Heart right ventricle (tissue), 16 donors: ENCODE data around the gene RAB36. TPM values are rescaled to one million over a fixed set of nuclear protein-coding genes. Genes with fewer than 3 reads are reported as not detected.

Experiments used
- ATAC-seq, 8 donors: fragments of 200-7000 bp; cut with Tn5 transposase; one replicate each; pipeline ENCODE4 v1.9.1; 2020; ENCODE audit warnings: mild to moderate bottlenecking in 8 of 8, moderate library complexity in 8 of 8, moderate number of reproducible peaks in 1 of 8
- DNase-seq, 2 donors: peaks; one replicate each; pipeline ENCODE4 v3.0.0-alpha.2; 2020
- H3K27ac ChIP-seq, 10 donors: fragments of 200-600 bp; sonication (generic) in 2 of 10; one replicate each; pipeline versions ENCODE4 v1.5.0 to v1.8.0; 2020 to 2022; ENCODE audit warnings: mild to moderate bottlenecking in 3 of 10
- H3K27me3 ChIP-seq, 7 donors: fragments of 200-600 bp; one replicate each; pipeline ENCODE4 v1.8.0; 2021 to 2022; ENCODE audit warnings: mild to moderate bottlenecking in 2 of 7
- H3K36me3 ChIP-seq, 9 donors: fragments of 200-600 bp; sonication (generic) in 1 of 9; one replicate each; pipeline versions ENCODE4 v1.5.0 to v1.8.0; 2020 to 2022; ENCODE audit warnings: mild to moderate bottlenecking in 2 of 9
- H3K4me1 ChIP-seq, 9 donors: fragments of 200-600 bp; sonication (generic) in 1 of 9; one replicate each; pipeline versions ENCODE4 v1.5.0 to v1.8.0; 2020 to 2022; ENCODE audit warnings: mild to moderate bottlenecking in 4 of 9
- H3K4me3 ChIP-seq, 10 donors: fragments of 200-600 bp; sonication (generic) in 2 of 10; one replicate each; pipeline versions ENCODE4 v1.5.0 to v1.8.0; 2020 to 2022; ENCODE audit warnings: mild to moderate bottlenecking in 7 of 10, moderate library complexity in 2 of 10
- H3K9me3 ChIP-seq, 11 donors: fragments of 200-600 bp in 10 of 11; sonication (generic) in 2 of 11; one replicate each; pipeline versions ENCODE4 v1.5.0 to v1.8.0; 2013 to 2022; ENCODE audit warnings: mild to moderate bottlenecking in 2 of 11, control low read depth in 1 of 11, moderate library complexity in 1 of 11
- WGBS, 2 donors: extraction: QIAGEN DNeasy Blood & Tissue Kit; methylation state at CpG; one replicate each; pipeline ENCODE4 v1.1.7; 2013; ENCODE audit warnings: inconsistent platforms in 1 of 2; 5-methylcytosine and 5-hydroxymethylcytosine counted together
- intact Hi-C, 10 donors: fragments of 100-400 bp; cut with DNase I; formaldehyde crosslinking; loops; one replicate each; pipeline versions ENCODE4 v1.11.1 to v1.14.2; 2022
- polyA plus RNA-seq, 2 donors: library from polyadenylated mRNA; stranded (reverse); fragments of 200-250 nt; gene quantifications; one replicate each; pipeline ENCODE4 v1.2.3, GENCODE V29; 2013
- total RNA-seq, 10 donors: library from RNA; stranded (reverse); fragmentation: NEBNext Ultra II Directional in 3 of 10; extraction: Animal tissue kit (Norgen Biotek cat#: 25700) in 3 of 10; gene quantifications; one replicate each; pipeline versions ENCODE4 v1.2.1 to v1.2.4, GENCODE V29; 2021 to 2023
- TF ChIP-seq, protein P1 (sequence below), 9 donors: fragments of 200-600 bp; sonication (generic) in 2 of 9; IDR thresholded peaks; one replicate each; pipeline versions ENCODE4 v1.5.0 to v1.8.0; 2021 to 2022; ENCODE audit warnings: antibody characterized with exemption in 9 of 9, mild to moderate bottlenecking in 5 of 9, moderate library complexity in 1 of 9
- donor health status: Arrhythmogenic right ventricular cardiomyopathy.
- donor health status: ischemic (EF 13 %, LVEDD 7.1; RV severe dilation, severe dysfunction).
- donor health status: healthy with polysubstance abuse.
- donor health status: DM: no; HTN: yes; CAD: no.
- donor health status: DM: no; HTN: no; CAD: no.
- donor health status: ischemic (EF 25% LVEDD 6.9; RV normal size, moderate dysfunction).
- donor health status: ischemic (EF 25% LVEDD 5.7; RV mildly dilated, moderate dysfunction).
- donor health status: healthy.
- donor health status: DM: yes; HTN: yes; CAD: no.
- donor health status: Ischemic cardiomyopathy.
- donor health status: ischemic (EF 35%, LVEDD 5.7; RV mildly dilated, moderate dysfunction).
- donor health status: nonischemic (EF 11% LVEDD 7.7; RV severe dilation, severe dysfunction).
- donor health status: DM: yes; HTN: yes; CAD: no.
- donor health status: PGD.
- donor health status: ischemic (EF 29% LVEDD 5.4; RV normal size, mild dysfunction).
- donor health status: nonischemic (EF 23%, LVEDD 6.1; RV moderate dilation, normal function).

RAB36 gene
- total and polyA plus RNA-seq, 12 donors, result 0.15 to 1.00 (median 0.43) TPM

DNA sequence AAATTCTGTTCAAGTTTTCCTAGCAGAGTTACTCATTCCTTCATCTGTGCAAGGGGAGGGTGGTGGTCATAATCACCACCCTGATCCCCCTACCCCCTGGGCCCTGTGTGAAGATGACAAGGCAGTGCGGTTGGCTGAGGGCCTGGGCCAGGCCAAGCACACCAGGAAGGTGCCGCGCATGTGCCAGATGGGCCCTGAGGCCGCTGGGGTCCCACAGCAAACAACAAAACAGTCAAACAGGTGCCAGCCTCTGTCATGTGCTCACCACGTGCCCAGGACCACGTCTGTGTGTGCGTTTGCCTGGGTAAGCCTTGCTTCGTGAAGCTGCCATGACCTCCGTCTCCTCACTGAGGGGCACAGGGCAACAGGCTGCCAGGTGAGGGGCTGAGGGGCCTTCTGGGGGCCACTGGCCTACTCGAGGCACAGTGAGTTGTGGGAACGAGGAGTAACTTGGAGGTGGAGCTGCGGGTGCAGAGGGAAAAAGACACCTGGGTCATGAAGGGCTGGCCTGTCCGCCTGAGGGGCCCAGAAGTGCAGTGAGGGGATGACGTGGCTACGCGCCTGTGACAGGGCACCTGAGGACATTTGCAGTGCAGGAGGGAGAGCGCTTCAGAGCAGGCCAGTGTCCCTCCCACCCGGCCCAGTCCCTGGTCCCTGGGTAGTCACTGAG is 29.3 kb upstream of the RAB36 start:
- Histone ChIP-seq H3K4me1 (peaks cover 0 to 41% (median 18%) of the 10 kb centered on the region in 9 donors), H3K4me3 (no peak overlapping the region), H3K36me3 (no peaks in the 10 kb centered on the region), H3K27ac (no peak overlapping the region), H3K27me3 (peaks cover 0 to 5% (median 0%) of the 10 kb centered on the region in 7 donors), H3K9me3 (no peaks in the 10 kb centered on the region)
- TF ChIP-seq, protein P1, sequence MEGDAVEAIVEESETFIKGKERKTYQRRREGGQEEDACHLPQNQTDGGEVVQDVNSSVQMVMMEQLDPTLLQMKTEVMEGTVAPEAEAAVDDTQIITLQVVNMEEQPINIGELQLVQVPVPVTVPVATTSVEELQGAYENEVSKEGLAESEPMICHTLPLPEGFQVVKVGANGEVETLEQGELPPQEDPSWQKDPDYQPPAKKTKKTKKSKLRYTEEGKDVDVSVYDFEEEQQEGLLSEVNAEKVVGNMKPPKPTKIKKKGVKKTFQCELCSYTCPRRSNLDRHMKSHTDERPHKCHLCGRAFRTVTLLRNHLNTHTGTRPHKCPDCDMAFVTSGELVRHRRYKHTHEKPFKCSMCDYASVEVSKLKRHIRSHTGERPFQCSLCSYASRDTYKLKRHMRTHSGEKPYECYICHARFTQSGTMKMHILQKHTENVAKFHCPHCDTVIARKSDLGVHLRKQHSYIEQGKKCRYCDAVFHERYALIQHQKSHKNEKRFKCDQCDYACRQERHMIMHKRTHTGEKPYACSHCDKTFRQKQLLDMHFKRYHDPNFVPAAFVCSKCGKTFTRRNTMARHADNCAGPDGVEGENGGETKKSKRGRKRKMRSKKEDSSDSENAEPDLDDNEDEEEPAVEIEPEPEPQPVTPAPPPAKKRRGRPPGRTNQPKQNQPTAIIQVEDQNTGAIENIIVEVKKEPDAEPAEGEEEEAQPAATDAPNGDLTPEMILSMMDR (IDR thresholded peaks at IDR 0.05), result no peak
- whole genome bisulfite sequencing, 2 donors, result 95 to 96% methylated on average over 18 of the region's 18 CpGs
- DNase-seq, result no peak
- no peak for ATAC-seq
- intact Hi-C loops, result loop anchor here in 1 of 10 donors (10.0 kb wide), 1 partner anchor 81 kb away; no protein-coding TSS in a partner anchor

DNA sequence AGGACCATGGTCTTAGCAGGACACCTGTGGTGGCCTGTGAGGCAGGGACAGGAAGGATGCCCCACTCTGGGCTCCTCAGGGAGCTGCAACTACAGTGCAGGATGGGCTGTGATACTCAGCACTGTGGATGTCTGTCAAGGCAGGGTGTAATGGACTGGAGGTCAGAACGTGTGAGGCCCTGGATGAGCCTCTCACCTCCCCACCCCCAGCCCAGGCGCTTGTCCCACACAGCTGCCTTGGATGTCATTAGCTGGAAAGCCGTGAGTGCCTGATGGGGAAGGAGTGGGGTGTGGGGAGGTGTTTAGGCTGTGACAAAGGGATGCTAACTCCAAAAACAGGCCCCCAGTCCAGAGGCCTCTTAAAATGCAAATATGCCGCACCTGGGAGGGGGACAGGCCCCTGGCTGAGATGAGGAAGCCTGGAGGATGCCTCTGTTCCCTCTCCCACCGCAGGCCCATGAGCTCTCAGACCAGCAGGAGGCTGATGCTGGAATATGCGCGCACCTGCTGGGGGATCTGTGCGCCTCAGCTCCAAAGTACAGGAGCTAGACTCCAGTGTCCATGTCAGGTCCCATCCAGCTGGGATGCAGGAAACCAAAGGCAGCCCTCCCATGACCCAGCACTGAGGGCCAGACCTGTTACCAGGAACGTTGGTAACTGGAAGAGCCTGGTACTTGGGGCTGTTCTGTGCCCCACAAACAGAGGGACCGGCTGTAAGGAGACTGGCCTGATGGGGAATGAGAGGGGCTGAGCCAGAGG is 28.6 kb upstream of the RAB36 start:
- Histone ChIP-seq H3K36me3 (no peaks in the 10 kb centered on the region), H3K4me3 (no peak overlapping the region), H3K4me1 (peaks cover 0 to 41% (median 18%) of the 10 kb centered on the region in 9 donors), H3K27ac (no peak overlapping the region), H3K9me3 (no peaks in the 10 kb centered on the region), H3K27me3 (peaks cover 0 to 5% (median 0%) of the 10 kb centered on the region in 7 donors)
- TF ChIP-seq, protein P1 (IDR thresholded peaks at IDR 0.05), result no peak
- WGBS, 2 donors, result 89 to 91% methylated on average over 10 of the region's 10 CpGs
- intact Hi-C loops, result loop anchor here in 1 of 10 donors (10.0 kb wide), 1 partner anchor 82 kb away; no protein-coding TSS in a partner anchor
- no peak for ATAC-seq
- DNase-seq, result no peak

GRCh38 chr22:23117275-23117674 is 28.0 kb upstream of the RAB36 start:
- intact Hi-C loops, result loop anchor here in 1 of 10 donors (10.0 kb wide), 1 partner anchor 82 kb away; no protein-coding TSS in a partner anchor
- no peaks in the 10 kb centered on the region for H3K36me3 ChIP-seq
- WGBS, 2 donors, result 94 to 95% methylated on average over 10 of the region's 10 CpGs
- H3K27me3 ChIP-seq, result peaks cover 0 to 5% (median 0%) of the 10 kb centered on the region in 7 donors
- H3K4me3 ChIP-seq, result no peak overlapping the region
- ATAC-seq, result no peak
- DNase-seq, result no peak
- TF ChIP-seq, protein P1 (IDR thresholded peaks at IDR 0.05), result no peak
- H3K27ac ChIP-seq, result no peak overlapping the region
- peaks cover 0 to 41% (median 18%) of the 10 kb centered on the region in 9 donors for H3K4me1 ChIP-seq
- no peaks in the 10 kb centered on the region for H3K9me3 ChIP-seq

DNA sequence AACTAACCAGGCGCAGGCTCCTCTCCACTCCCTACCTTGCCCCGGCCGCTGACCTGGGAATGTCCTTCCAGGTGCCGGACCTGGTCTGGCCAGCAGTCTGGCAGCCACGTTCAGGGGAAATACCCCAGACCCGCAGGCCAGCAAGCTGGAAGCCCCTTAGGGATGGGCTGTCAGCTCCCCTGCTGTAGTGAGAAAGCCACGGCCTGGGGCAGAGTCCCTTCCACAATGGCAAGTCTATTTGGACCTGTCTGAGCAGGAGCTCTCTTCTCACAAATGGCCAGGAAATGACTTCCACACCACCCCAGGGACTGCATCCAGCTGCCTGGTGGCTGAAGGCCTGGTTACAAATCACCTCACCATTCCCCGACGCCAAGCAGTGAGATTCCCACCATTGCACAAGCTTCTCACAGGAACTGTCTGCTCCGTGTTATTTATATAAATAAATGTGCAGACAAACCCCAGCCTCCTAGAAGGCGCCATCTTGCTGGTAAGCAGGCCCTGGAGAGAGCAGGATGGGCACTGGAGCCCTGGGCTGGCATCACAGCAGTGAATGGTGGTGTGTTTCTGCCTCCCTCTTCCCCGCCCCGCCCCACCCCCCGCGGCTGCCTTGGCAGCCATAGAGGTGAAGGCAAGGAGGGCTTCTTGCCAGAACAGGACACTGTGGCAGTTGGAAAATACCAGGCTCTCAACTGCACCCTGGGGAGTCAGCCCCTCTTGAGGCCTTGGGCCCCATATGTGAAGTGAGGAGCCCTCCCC is 27.2 kb upstream of the RAB36 start:
- H3K9me3 ChIP-seq, result no peaks in the 10 kb centered on the region
- intact Hi-C loops, result loop anchor here in 1 of 10 donors (10.0 kb wide), 1 partner anchor 83 kb away; no protein-coding TSS in a partner anchor
- TF ChIP-seq, protein P1 (IDR thresholded peaks at IDR 0.05), result no peak
- no peak for DNase-seq
- WGBS, 2 donors, result 82 to 87% methylated on average over 15 of the region's 15 CpGs
- H3K4me1 ChIP-seq, result peaks cover 0 to 33% (median 13%) of the 10 kb centered on the region in 9 donors
- H3K27me3 ChIP-seq, result peaks cover 0 to 5% (median 0%) of the 10 kb centered on the region in 7 donors
- no peaks in the 10 kb centered on the region for H3K36me3 ChIP-seq
- peak overlapping the region in 1 of 10 donors; percentile 10 for H3K27ac ChIP-seq
- no peak for ATAC-seq
- H3K4me3 ChIP-seq, result no peak overlapping the region
